ENCODE results near the gene FRMD4A.

Gene FRMD4A

DNA sequence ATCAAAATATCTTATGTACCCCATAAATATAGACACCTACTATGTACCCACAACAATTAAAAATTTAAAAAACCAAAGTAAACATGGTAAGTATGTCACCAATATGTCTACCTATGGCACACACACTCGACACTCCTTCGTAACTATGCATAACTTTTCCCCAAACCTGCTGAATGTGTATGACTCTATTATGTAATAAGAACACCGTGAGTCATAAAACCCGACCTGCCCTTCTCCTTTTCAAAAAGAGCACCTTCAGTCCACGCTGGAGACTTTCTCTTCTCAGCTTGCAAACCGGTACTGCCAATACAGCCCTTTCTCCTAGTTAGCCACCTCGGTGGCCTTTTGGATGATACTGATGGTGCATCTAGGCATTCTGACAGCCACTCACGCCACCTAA, 557.7 kb downstream of the FRMD4A start:
- DNase-seq (no peak), ATAC-seq (ENCODE audit: insufficient read depth, low read depth) (no peak)
- no peak overlapping the region for H3K4me3 ChIP-seq (ENCODE audit: low read depth in 1 of 2, low read length in 2 of 2)
- no peaks in the 10 kb centered on the region for H3K4me1 ChIP-seq (ENCODE audit: insufficient read depth, low read length)
- no peak overlapping the region for H3K27ac ChIP-seq (ENCODE audit: low read length)
- no peak overlapping the region for H3K9ac ChIP-seq (ENCODE audit: low read depth, low read length)
- H2AFZ ChIP-seq (ENCODE audit: low read depth, low read length): no peak overlapping the region
- H3K9me3 ChIP-seq (ENCODE audit: insufficient read depth, low read length, severe bottlenecking): no peaks in the 10 kb centered on the region
- no peaks in the 10 kb centered on the region for H3K79me2 ChIP-seq (ENCODE audit: insufficient read depth, low read length)
- TF ChIP-seq, protein P1, sequence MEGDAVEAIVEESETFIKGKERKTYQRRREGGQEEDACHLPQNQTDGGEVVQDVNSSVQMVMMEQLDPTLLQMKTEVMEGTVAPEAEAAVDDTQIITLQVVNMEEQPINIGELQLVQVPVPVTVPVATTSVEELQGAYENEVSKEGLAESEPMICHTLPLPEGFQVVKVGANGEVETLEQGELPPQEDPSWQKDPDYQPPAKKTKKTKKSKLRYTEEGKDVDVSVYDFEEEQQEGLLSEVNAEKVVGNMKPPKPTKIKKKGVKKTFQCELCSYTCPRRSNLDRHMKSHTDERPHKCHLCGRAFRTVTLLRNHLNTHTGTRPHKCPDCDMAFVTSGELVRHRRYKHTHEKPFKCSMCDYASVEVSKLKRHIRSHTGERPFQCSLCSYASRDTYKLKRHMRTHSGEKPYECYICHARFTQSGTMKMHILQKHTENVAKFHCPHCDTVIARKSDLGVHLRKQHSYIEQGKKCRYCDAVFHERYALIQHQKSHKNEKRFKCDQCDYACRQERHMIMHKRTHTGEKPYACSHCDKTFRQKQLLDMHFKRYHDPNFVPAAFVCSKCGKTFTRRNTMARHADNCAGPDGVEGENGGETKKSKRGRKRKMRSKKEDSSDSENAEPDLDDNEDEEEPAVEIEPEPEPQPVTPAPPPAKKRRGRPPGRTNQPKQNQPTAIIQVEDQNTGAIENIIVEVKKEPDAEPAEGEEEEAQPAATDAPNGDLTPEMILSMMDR (IDR thresholded peaks at IDR 0.05; ENCODE audit: borderline replicate concordance, extremely low read depth, low read length, poor library complexity, severe bottlenecking): no peak
- TF ChIP-seq EZH2 (IDR thresholded peaks at IDR 0.05; ENCODE audit: borderline replicate concordance, low read depth, low read length, severe bottlenecking): no peak
- no peaks in the 10 kb centered on the region for H4K20me1 ChIP-seq (ENCODE audit: insufficient read depth, low read length)
- no peaks in the 10 kb centered on the region for H3K27me3 ChIP-seq (ENCODE audit: insufficient read depth, low read length, poor library complexity)
- no peak overlapping the region for H3K4me2 ChIP-seq (ENCODE audit: insufficient read depth, low read length)
- H3K36me3 ChIP-seq (ENCODE audit: insufficient read depth, low read length): no peaks in the 10 kb centered on the region

- no peak for ATAC-seq (ENCODE audit: insufficient read depth, low read depth)
- Histone ChIP-seq H2AFZ (ENCODE audit: low read depth, low read length) (no peak overlapping the region), H4K20me1 (ENCODE audit: insufficient read depth, low read length) (no peaks in the 10 kb centered on the region), H3K9ac (ENCODE audit: low read depth, low read length) (no peak overlapping the region), H3K79me2 (ENCODE audit: insufficient read depth, low read length) (no peaks in the 10 kb centered on the region), H3K27me3 (ENCODE audit: insufficient read depth, low read length, poor library complexity) (no peaks in the 10 kb centered on the region), H3K4me2 (ENCODE audit: insufficient read depth, low read length) (no peak overlapping the region), H3K4me3 (ENCODE audit: low read depth in 1 of 2, low read length in 2 of 2) (no peak overlapping the region), H3K9me3 (ENCODE audit: insufficient read depth, low read length, severe bottlenecking) (no peaks in the 10 kb centered on the region), H3K36me3 (ENCODE audit: insufficient read depth, low read length) (no peaks in the 10 kb centered on the region), H3K4me1 (ENCODE audit: insufficient read depth, low read length) (no peaks in the 10 kb centered on the region), H3K27ac (ENCODE audit: low read length) (no peak overlapping the region)
- no peak for DNase-seq
- TF ChIP-seq EZH2 (IDR thresholded peaks at IDR 0.05; ENCODE audit: borderline replicate concordance, low read depth, low read length, severe bottlenecking): no peak
- TF ChIP-seq, protein P1 (IDR thresholded peaks at IDR 0.05; ENCODE audit: borderline replicate concordance, extremely low read depth, low read length, poor library complexity, severe bottlenecking): no peak
These were observed 558.7 kb downstream of the FRMD4A start for GRCh38 chr10:13771992-13772391.

- no peak for ATAC-seq (ENCODE audit: insufficient read depth, low read depth)
- no peaks in the 10 kb centered on the region for H4K20me1 ChIP-seq (ENCODE audit: insufficient read depth, low read length)
These were observed 559.8 kb downstream of the FRMD4A start for GRCh38 chr10:13770760-13771493.

More at GRCh38 chr10:13770760-13771493, 559.8 kb downstream of the FRMD4A start:
- DNase-seq: no peak
- H3K9me3 ChIP-seq (ENCODE audit: insufficient read depth, low read length, severe bottlenecking): no peaks in the 10 kb centered on the region
- no peak for TF ChIP-seq EZH2 (IDR thresholded peaks at IDR 0.05; ENCODE audit: borderline replicate concordance, low read depth, low read length, severe bottlenecking)
- TF ChIP-seq, protein P1 (IDR thresholded peaks at IDR 0.05; ENCODE audit: borderline replicate concordance, extremely low read depth, low read length, poor library complexity, severe bottlenecking): no peak
- H3K36me3 ChIP-seq (ENCODE audit: insufficient read depth, low read length): no peaks in the 10 kb centered on the region
- H3K4me3 ChIP-seq (ENCODE audit: low read depth in 1 of 2, low read length in 2 of 2): no peak overlapping the region
- H2AFZ ChIP-seq (ENCODE audit: low read depth, low read length): no peak overlapping the region
- no peak overlapping the region for H3K4me2 ChIP-seq (ENCODE audit: insufficient read depth, low read length)
- no peak overlapping the region for H3K9ac ChIP-seq (ENCODE audit: low read depth, low read length)
- H3K4me1 ChIP-seq (ENCODE audit: insufficient read depth, low read length): no peaks in the 10 kb centered on the region
- no peaks in the 10 kb centered on the region for H3K79me2 ChIP-seq (ENCODE audit: insufficient read depth, low read length)
- no peaks in the 10 kb centered on the region for H3K27me3 ChIP-seq (ENCODE audit: insufficient read depth, low read length, poor library complexity)
- H3K27ac ChIP-seq (ENCODE audit: low read length): no peak overlapping the region
